HG03060 (cell line): ENCODE data around the gene C1QTNF8.
"Not testable (repeated sequence)": the region's sequence is repeated elsewhere in the genome, so short reads cannot be mapped to it uniquely, and the experiment has no call there.

Source experiments
- ATAC-seq: cut with Tn5 transposase; IDR thresholded peaks from one replicate; pipeline ENCODE4 v1.9.1; 2021; ENCODE audit warnings: low read depth, moderate number of reproducible peaks; ENCODE audit not compliant: unreplicated experiment

C1QTNF8 gene

GRCh38 chr16:1095450-1096168 lies 435 bp downstream of the C1QTNF8 start:
- no peak for ATAC-seq

- ATAC-seq: no peak
These were observed 1.2 kb downstream of the C1QTNF8 start for GRCh38 chr16:1094601-1095449.

DNA sequence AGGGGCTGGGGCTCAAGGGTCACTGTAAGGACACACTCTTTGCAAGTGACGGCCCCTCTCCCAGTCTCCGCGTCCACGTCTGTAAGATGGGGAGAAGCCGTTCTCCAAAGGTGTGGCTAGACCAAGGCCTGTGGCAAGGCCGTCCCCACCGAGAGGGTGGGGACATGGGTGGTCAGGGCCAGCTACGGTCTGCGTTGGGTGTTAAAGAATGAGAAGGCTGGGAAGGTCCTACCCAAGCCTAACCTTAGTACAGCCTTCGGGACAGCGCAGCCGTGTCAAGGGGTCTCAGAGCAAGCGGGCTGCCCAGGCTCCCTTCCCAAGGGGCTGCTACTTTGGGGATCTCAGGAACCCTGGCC lies 1.9 kb downstream of the C1QTNF8 start:
- ATAC-seq: no peak

DNA sequence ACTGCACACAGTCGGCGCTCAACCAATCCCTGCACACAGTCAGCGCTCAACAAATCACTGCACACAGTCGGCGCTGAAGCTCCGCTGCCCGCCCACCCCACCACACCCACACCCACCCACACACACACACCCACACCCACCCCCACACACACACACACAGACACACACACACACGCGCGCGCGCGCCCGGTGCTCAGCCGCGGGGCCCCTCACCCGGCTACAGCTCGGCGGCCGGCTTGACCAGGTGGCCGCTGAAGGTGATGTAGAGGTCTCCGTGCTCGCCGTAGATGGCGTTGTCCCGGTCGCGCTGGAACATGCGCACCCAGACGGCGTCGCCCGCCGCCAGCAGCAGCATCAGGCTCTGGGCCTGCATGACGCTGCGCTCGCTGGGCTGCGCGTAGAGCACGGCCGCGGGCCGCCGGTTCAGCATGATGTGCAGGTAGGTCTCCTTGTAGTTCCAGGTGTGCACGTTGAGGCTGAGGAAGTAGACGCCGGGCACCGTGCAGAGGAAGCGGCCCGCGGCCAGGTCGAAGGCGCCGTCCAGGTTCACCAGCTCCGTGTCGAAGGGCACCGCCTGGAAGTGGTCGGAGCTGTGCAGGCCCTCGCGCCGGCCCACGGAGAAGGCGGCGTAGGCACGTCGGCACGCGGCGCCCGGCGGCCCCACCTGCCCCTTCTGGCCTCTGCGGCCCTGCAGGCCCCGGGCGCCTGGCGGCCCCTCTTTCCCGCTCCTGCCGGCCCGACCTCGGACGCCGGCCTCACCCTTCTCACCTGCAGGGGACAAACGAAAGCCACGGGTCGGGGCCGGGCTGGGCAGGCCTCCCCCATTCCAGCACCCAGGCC lies 2.5 kb downstream of the C1QTNF8 start:
- ATAC-seq: no peak

DNA sequence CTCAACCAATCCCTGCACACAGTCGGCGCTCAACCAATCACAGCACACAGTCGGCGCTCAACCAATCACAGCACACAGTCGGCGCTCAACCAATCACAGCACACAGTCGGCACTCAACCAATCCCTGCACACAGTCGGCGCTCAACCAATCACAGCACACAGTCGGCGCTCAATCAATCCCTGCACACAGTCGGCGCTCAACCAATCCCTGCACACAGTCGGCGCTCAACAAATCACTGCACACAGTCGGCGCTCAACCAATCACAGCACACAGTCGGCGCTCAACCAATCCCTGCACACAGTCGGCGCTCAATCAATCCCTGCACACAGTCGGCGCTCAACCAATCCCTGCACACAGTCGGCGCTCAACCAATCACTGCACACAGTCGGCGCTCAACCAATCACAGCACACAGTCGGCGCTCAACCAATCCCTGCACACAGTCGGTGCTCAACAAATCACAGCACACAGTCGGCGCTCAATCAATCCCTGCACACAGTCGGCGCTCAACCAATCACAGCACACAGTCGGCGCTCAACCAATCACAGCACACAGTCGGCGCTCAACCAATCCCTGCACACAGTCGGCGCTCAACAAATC lies 3.3 kb downstream of the C1QTNF8 start:
- not testable (repeated sequence) for ATAC-seq

- no peak for ATAC-seq
These were observed 4.0 kb downstream of the C1QTNF8 start for GRCh38 chr16:1091992-1092552.

GRCh38 chr16:1090620-1091587 lies 5.1 kb downstream of the C1QTNF8 start:
- no peak for ATAC-seq

DNA sequence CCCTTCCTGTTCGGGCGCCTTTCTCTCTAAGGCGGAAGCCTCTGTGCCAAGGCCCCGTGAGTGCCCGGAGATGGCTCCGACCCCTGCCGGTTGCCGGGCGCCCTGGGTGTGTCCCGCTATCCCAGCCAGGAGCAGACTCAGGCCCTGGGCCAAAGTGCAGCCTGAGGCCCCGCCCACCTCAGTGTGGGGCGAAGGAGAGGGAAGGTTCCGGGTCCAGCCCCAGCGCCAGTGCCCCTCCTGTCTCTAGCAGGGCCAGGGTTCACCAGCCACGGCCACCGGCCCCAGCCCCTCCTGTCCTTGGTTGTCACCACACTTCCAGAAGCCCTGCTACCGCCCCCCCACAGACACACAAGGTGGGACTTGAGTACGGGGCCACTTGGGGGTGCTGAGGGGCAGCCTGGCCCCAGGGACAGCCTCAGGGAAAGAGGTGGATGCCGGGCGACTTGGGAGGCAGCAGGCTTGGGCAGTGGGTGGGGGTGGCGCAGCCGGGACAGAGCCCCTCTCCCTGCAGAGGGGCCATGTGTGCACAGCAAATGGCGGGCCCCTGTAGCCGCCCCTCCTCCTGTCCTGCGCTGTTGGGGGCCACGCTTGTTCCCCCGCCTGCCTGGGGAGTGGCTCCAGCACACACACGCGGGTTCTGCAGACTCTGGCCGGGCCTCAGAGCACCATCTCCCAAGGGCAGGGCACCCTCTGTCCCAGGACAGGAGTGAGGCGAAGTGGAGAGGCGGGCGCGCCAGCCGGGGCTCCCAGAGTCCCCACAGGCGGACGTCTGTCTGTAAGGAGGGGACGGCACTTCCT lies 6.0 kb downstream of the C1QTNF8 start:
- ATAC-seq: no peak

- no peak for ATAC-seq
These were observed 6.6 kb downstream of the C1QTNF8 start for GRCh38 chr16:1089439-1089821.

DNA sequence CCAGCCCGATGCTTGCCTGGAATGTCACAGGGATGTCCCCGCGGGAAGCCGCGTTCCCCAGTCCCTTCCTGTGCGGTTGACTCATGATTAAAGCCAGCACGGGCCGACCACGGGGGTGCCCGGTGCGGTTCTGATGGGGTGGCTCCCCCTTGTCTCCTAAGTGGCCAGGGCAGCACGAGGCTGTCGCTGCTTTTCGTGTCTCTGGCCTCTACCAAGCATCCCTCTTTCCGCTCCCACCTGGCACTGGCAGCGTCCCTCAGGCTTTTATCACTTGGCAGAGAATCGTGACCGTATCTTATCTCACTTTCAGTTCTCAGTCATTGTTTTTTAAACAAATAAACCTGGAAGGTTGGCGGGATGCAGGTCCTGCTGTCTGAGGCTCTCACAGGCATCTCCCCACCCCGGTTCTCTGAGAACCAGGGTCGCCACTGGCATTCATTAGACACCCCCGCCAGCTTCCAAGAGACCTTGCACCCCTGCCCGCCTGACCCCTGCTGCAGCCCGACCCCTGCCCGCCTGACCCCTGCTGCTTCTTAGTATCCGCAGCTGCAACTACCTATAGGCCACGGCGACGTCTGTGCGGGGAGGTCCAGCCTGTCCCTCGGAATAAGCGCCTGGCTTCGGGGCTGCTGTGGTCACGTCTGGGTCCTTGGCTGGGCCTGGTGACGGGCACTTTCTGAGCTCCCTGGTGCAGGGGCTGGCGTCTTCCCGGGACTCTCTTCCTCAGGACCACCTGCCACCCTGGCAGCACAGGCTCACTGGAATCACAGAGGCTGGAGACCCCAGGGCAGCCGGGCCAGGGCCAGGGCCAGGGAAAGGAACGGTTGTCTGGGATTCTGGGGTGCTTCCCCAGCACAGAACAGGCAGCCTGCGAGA lies 7.5 kb downstream of the C1QTNF8 start:
- no peak for ATAC-seq

DNA sequence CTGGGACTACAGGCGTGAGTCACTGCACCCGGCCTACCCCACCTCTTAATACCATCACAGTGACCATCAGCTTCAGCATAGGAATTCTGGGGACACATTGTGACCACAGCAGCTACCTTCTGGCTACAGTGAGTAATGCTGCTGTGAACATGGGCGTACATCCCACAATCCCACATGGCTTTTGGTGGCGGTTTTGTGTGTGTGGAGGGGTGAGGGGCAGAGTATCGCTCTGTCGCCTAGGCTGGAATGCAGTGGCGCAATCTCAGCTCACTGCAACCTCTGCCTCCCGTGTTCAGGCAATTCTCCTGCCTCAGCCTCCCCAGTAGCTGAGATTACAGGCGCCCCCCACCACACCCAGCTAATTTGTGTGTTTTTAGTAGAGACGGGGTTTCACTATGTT lies 9.6 kb downstream of the C1QTNF8 start:
- not testable (repeated sequence) for ATAC-seq

- no peak for ATAC-seq
These were observed 11.1 kb downstream of the C1QTNF8 start for GRCh38 chr16:1084971-1085370.

- ATAC-seq: no peak
These were observed 12.9 kb downstream of the C1QTNF8 start for GRCh38 chr16:1082952-1083675.

DNA sequence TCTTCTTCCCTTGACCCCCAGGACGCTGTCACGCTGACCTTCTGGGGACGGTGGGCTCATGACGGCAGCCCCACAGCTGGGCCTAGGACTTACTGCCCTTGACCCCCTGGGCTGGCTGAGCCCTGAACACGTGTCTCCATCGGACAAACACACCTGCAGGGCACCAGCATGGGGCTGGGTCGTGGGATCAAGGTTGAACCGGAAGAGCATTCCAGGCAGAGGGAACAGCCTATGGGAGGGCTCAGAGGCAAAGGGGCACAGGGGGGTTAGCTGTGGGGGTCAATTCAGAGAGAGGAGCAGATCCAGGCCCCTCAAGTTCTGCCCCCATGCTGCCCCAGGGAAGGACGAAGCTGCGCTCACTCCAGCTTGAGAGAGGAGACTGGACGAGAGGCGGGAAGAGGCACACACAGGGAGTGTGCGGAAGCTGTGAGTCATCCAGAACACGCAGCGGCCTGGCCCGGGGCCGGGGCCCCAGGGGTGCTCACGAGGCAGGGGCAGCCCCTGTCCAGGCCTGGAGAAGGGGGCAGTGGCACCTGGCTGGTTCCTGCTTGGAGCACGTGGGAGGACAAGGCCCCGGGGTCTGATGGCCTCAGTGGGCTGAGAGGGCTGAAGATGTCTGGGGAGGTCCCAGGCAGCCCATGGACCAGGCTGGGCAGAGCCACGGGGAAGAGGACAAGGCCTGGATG lies 13.6 kb downstream of the C1QTNF8 start:
- ATAC-seq: no peak

- ATAC-seq: no peak
These were observed 14.2 kb downstream of the C1QTNF8 start for GRCh38 chr16:1081734-1082265.
